ENCODE measurements around the gene RYR3.
"Not testable (repeated sequence)": the region's sequence is repeated elsewhere in the genome, so short reads cannot be mapped to it uniquely, and the experiment has no call there.

RYR3 gene

DNA sequence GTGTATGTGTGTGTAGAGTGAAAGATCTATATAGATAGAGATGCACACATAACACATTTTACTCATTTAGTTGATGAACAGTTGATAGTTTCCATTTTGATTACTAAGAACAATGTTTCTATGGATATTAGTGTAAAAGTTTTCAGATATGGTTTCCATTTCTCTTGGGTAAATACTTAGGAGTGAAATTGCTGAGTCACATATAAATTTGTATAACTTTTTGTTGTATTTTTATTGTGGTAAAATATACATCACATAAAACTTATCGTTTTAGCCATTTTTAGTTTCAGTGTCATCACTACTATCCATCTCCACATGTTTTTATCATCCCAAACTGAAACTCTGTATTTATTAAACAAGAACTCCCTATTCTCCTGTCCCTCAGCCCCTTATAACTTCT is 258.3 kb downstream of the RYR3 start:
- DNase-seq (ENCODE audit: low read depth in 3 of 3, low spot score in 1 of 3), result no peak

DNA sequence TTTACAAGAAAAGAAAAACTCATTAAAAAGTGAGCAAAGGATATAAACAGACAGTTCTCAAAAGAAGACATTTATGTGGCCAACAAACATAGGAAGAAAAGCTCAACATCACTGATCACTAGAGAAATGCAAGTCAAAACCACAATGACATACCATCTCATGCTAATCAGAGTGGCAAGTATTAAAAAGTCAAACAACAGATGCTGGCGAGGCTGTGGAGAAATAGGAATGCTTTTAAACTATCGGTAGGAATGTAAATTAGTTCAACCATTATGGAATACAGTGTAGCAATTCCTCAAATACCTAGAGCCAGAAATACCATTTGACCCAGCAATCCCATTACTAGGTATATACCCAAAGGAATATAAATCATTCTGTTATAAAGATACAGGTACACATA is 267.1 kb downstream of the RYR3 start:
- DNase-seq (ENCODE audit: low read depth in 3 of 3, low spot score in 1 of 3), result not testable (repeated sequence)

DNA sequence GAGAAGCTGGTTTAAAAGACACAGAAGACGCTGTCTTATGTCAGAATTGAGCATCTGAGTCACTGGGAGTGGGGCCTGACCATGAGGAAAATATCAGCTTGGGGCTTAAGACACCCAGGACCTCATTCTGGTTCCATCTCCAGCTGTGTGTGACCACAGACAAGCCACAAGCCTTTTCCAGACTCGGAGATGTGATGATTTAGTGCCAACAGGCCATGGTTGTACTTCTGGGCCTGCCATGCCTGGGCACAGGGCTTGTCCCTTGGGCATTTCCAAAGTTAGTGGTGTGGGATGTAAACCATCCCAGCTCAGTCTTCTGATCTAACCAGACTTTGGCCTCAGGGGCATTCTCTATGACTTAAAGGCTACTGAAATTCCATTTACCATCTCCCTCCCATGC is 269.8 kb downstream of the RYR3 start:
- DNase-seq (ENCODE audit: low read depth in 3 of 3, low spot score in 1 of 3), result no peak

DNA sequence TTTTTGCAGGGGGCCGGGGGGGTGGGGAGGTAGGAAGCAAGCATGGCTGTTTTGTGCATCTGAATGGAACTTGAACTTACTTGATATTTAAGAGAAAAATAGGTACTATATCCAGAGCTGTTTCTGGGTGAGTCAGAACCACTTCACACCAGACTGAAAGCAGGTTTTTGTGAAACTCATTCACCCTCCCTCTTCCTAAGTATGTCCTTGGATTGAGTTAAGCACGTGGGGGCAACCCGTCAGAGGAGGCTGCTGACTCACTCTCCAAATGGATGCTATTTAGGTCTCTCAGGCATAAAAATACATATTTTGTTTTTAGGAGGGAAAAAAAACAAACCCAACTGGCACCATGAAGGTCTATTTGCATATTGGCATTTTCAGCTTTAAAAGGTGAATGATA is 270.3 kb downstream of the RYR3 start:
- no peak for DNase-seq (ENCODE audit: low read depth in 3 of 3, low spot score in 1 of 3)

DNA sequence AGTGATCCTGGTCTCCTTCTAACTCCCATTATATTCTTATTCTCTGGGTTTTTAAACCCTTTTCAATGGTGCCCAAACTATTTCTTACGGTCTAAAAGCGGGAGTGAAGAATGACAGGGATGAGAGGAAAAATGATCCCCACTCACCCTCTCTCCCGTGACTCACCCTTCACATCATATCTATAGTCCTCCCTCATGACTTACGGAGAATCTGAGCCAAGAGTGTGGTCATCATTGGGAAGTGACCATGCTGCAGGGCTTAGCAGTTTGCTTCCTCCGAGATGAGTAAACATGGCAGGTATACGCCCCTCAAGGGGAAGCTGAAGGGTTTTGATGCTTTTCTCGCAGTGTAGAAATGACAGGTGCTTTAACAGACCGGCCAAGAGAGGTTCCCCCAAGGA is 274.0 kb downstream of the RYR3 start:
- no peak for DNase-seq (ENCODE audit: low read depth in 3 of 3, low spot score in 1 of 3)

DNA sequence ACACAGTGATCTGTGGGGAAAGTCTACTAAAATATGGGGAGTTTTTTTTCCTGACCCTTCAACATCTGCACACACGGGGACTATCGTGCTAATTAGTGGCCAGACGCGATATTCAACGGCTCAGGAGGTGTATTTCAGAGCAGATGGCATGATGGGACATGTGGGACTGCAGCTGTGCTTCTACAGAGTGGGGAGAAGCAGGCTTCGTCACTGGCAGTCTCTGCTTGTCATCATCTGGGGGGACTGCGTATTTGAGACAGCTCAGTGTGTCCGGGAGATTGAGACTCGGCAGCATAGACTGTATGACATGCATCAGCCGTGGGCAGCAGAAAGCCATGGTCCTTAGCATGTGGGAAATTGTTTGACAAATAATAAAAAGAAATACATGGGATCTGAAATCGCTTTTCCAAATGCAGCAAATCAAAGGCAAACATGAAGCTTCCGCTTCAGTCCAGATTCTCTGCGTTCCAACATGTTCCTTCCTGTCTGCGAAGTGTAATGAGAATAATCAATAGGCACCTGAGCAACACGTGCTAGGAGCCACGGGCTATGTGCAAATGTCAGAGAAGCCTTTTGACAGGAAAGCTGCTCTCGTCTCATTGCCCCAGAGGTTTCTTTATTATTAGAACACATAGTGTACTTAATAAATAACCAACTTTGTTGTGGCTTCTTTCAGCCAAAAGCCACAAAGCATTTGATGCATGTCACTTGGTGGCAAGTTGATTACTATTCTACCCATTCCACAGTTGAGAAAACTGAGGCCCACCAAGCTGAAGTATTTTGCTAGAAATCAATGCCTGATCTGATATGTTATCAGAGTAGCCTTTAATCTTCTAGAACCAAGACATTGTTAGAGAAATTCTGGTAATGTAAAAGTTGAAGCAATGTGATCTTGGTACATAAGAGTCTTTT is 276.3 kb downstream of the RYR3 start:
- DNase-seq (ENCODE audit: low read depth in 3 of 3, low spot score in 1 of 3), result no peak

DNA sequence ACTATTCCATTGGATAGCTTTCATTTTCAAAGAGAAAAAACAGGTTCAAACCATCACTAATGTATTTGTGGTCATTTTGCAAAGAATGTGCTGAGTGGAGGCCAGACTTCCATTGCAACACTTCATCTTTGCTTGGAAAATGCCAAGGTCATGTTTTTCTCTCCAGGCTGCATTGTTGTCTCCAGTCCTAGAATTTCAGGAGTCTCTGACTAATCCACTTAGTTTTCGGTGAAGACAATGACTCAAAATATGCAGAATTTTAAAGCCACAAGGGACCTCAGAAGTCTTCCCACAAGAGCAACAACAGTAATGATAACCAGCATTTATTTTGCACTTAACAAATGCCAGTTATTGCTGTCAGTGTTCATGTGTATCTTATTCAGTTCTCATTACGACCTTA is 277.0 kb downstream of the RYR3 start:
- DNase-seq (ENCODE audit: low read depth in 3 of 3, low spot score in 1 of 3), result no peak

DNA sequence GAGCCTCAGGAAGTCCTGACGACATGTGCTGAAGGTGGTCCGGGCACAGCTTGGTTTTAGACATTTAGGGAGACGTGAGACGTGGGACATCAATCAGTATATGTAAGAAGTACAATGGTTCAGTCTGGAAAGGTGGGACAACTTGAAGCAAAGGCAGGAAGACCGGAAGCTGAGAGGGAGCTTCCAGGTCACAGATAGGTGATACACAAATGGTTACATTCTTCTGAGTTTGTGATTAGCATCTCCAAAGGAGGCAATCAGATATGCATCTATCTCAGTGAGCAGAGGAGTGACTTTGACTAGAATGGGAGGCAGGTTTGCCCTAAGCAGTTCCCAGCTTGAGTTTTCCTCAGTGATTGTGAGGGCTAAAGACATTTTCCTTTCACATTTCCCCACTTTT is 282.1 kb downstream of the RYR3 start:
- no peak for DNase-seq (ENCODE audit: low read depth in 3 of 3, low spot score in 1 of 3)

DNA sequence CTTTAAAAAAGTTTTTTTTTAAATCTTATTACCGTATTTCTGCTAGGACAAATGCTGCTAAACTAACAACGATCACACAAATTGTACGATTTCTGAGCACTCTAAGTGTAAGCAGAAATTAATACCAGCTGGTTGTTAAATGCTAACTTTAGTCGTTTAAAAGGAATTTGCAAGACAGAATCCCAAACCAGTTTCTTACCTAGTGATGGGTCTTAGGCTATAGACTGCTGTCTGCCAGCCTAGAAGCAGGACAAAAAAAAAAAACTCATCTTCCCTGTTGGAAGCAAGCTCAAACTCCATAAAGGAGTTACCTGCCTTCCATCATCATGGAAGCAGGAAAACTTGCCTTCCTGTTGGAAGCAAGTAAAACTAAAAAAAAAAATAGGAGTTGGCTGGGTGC is 287.6 kb downstream of the RYR3 start:
- not testable (repeated sequence) for DNase-seq (ENCODE audit: low read depth in 3 of 3, low spot score in 1 of 3)

DNA sequence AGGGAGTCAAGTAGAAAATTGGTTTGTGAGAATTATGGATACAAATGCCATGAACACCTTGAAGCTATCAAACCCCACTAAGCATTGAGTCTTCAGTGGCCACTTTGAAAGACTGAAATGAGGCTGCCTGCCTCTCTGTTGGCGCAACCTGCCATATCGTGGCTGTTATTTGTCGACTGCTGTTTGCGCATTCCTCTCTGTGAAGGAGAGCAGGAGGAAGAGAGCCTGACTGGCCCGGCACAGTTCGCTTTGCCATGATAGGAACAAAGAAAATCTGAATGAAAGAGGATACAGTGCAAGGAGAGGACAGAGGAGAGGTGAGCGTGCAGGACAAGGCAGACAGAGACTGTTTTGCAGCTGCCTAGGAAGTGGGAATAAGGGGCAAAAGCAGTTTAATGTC is 289.4 kb downstream of the RYR3 start:
- DNase-seq (ENCODE audit: low read depth in 3 of 3, low spot score in 1 of 3), result no peak

DNA sequence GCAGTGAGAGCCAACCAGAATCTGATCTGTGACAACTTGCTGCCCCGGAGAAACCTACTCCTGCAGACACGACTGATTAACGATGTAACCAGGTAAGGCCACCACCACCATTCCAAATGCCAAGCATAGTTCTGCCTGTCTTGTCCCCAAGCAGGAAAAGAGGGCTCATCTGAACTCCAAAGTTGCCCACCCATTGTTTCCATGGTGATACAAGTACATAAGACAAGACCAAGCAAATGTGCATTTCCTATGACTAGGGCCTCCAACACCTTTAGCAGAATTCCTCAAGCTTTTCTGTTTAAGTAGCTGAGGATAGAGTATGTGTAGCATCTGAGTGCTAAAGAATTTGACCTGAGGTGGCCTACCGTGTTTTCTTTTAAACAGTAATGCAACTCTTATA is 290.7 kb downstream of the RYR3 start:
- no peak for DNase-seq (ENCODE audit: low read depth in 3 of 3, low spot score in 1 of 3)

DNA sequence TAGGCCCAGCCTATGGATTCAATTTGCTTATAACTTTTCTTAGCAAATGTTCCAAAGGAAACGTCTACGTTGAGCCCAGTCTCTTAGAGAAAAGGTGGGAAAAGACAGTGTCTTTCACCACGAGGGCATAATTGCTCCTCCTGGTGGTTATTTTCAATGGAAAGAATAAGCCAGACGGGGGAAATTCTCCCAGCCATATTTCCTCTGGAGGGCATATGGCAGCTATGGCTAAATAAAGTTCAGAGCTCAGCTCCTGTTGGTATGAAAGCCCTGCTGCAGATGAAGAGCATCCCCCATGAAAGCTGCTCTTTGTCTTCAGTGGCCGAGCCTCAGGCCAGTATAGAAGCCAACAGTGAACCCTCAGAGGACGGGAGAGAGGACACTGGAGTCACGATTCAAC is 297.9 kb downstream of the RYR3 start:
- DNase-seq (ENCODE audit: low read depth in 3 of 3, low spot score in 1 of 3), result no peak

DNA sequence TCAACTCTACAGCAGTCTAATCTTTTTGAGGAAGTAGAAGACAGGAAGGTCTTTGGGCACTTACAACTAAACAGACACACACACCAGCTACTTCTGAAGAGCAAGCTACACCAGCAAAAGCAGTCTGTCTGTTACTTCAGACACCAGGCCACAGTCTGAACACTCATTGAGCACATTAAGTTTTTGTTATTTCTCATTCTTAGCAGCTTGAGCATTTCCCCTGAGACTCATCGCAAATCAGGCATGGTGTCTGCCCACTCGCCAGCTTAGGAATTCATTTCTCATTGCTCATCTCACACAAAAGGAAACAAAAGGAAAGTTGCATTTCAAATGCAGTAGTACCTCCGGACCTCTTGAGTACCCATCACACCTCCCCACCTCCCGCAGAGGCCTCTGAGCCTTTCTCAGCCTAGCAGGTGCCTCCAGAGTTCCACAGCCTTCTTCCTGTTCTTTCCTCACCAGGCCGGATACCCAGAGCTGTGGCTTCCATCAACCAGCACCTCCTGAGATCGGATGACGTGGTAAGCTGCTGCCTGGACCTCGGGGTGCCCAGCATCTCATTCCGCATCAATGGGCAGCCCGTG is 302.0 kb downstream of the RYR3 start:
- no peak for DNase-seq (ENCODE audit: low read depth in 3 of 3, low spot score in 1 of 3)

DNA sequence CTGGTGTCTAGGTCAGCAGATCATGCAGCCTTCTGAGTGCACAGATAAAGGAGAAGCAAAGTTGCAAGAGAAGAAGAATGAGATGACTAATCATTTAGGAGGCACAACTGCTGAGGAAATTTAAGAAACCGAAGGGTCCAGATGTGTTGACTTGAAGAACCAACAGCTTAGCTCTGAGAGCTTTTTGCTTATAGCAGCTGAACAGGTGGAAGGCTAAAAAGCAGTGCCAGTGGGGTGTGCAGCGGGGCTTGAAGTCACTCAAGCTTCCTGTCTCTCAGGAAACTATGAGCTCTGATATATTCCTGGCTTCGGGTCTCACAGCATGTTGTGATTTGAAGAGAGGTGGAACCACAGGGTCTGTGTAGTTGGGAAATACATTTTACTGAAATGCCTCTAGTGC is 305.7 kb downstream of the RYR3 start:
- DNase-seq (ENCODE audit: low read depth in 3 of 3, low spot score in 1 of 3), result no peak

DNA sequence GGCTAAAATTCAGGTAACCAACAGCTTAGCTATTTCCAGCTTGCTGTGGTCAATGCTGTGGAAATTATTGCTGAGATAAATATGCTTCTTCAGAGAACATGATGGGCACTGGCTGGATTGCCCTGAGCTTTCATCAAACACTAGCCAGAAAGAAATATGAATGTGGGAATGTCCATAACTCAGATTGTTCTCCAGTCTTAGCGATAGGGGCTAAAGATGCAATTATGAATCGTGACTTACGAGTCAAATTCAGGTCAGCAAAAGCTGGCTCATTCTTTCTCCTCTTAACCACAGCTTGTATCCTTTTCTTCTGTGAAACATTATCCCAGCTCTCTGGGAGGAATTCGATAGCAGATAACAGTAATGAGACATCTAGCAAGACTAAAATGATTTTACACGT is 307.6 kb downstream of the RYR3 start:
- DNase-seq (ENCODE audit: low read depth in 3 of 3, low spot score in 1 of 3), result no peak

DNA sequence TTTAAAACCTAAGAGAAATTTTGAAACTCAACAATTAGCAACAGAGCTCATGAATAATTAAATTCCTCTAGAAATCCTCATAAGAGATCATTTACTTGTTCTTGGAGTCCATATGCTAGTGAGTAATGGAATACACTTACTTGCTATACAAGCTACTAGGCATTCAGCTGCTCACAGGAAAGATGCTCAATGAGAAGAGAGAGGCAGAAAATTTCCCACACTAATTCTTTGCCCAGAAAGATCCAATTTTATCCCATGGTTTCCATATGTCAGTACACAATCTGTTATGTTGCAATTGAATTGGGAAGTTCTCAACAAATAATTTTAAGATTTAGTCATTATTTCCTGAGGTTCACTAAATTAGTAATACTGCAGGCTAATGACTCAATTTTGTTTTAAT is 310.4 kb downstream of the RYR3 start:
- no peak for DNase-seq (ENCODE audit: low read depth in 3 of 3, low spot score in 1 of 3)

DNA sequence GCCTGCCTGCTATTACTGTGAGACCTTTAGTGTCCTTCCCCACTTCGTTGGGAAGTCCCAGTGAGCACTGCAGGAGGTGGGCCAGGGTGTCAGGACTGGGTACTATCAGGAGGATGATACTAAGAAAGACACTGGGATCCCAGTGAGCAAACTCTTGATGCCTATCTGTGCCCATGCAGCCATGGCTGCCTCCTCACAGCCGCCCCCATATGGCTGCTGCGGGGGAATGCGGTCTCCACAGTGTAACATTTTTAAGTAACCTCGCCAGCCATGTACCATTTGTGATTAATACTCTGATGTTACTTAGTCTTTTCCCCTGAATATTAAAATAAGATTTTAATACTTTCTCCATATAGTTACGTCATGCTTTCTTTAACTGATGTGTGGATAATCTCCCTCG is 312.2 kb downstream of the RYR3 start:
- DNase-seq (ENCODE audit: low read depth in 3 of 3, low spot score in 1 of 3), result no peak

DNA sequence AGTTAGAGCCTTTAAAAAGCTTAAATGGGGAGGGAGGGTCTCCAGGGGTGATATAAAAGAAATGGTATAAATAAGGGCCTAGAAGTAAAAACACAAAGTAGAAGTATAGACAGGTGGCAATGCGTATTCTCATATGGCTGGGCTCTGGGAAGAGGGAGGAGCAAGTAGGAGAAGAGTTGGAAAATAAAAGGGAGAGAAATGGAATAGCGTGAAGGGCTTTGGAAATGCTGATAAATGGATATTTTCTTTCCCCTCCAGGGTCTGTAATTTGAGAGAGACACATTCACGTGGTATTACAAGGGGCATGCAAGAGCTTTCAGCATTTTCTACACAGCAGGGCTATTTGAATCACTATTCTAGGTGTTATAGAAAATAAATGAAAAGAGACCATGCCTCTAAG is 313.7 kb downstream of the RYR3 start:
- DNase-seq (ENCODE audit: low read depth in 3 of 3, low spot score in 1 of 3), result no peak

DNA sequence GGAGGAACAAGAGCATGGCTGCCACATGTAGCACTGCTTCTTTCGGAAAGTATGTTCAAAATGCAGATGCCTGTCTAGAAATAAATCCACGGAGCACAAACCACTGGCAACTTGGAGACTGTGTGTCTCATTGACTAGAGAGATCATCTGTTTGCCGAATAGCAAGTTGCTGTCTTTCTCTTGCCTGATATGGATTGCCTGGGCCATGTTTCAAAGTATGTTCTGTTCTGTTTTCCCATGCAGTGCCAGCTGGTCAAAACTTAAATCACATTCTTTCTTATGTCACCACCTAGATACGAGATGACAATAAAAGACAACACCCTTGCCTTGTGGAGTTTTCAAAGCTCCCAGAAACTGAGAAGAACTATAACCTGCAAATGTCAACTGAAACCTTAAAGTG is 318.9 kb downstream of the RYR3 start:
- DNase-seq (ENCODE audit: low read depth in 3 of 3, low spot score in 1 of 3), result no peak

DNA sequence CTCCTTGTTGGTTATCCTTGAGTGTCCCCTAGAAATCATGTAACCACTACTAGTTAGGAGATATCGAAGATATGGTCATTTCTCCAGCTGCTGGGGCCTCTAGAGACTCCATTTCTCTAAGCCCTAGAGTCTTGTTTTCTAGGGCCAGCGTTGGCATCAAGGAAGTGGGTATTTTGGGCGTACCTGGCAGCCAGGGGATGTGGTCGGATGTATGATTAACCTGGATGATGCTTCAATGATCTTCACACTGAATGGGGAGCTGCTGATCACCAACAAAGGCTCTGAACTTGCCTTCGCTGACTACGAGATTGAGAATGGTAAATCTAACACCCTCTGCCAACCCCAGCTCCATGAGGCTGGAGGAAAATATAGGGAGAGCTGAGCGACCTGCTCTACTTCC is 325.5 kb downstream of the RYR3 start:
- no peak for DNase-seq (ENCODE audit: low read depth in 3 of 3, low spot score in 1 of 3)

DNA sequence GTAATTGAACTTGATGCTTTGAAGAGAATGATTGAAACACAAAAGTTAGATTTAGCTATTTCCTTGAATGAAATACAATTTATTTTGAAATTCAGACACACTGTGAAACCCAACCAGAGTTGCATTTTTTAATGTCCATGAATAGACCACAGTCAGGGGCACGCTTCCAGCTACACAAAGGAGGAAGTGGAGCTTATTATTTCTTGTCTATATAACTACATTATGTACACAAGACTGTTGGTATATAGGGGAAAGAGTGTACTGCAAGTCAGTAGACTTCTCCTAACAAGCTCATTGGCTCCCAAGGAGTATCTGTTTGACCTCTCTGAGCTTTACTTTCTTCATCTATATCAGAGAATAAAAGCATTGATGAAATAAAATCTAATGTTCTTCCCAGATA is 326.2 kb downstream of the RYR3 start:
- no peak for DNase-seq (ENCODE audit: low read depth in 3 of 3, low spot score in 1 of 3)

DNA sequence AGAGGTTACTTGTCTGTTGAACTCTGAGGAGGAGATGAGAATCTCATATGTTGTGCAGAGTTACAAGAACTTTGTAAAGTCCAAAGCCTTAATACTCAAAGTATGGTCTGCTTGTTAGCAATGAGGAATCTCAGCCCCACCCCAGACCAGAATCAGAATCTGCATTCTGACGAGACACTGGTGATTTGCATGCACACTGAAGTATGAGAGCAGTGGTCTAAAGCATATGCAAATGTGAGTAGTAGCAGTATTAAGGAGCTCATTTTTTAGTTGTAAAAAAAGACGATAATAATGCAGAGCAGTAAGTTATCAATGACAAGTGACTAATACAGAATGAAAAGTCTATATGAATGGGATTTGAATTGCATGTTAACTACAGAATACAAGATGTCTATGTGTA is 327.7 kb downstream of the RYR3 start:
- no peak for DNase-seq (ENCODE audit: low read depth in 3 of 3, low spot score in 1 of 3)

DNA sequence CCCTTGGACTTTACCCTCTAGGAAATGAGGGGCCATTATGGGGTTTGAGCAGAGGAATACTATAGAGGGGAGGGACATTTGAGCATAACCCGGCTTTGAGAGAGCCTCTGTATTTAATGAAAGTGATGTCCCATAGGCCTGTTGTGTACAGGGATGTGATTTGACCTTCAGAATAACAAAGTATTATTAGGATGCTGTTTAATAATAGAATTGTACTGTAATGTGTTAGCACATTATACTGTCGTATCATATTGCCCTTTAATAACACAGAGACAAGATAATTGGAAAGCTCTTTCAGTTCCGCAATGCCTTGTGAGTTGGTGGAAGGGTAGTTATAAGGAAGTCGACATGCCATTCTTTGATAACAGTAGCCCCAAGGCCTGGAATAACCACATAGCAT is 328.3 kb downstream of the RYR3 start:
- DNase-seq (ENCODE audit: low read depth in 3 of 3, low spot score in 1 of 3), result no peak

All from stimulated activated CD4-positive, alpha-beta T cell treated with anti-CD3 and anti-CD28 coated beads, TNF-alpha, amount 100 ng/mL, for 1 hour (primary cell).